ENCODE data around the gene SEMA3G. TPM values are rescaled to one million over a fixed set of nuclear protein-coding genes. Genes with fewer than 3 reads are reported as not detected.

Gene SEMA3G
- total RNA-seq, 6 experiments from 2014 or later, result 0.60 to 2.8 (median 0.80) TPM

DNA sequence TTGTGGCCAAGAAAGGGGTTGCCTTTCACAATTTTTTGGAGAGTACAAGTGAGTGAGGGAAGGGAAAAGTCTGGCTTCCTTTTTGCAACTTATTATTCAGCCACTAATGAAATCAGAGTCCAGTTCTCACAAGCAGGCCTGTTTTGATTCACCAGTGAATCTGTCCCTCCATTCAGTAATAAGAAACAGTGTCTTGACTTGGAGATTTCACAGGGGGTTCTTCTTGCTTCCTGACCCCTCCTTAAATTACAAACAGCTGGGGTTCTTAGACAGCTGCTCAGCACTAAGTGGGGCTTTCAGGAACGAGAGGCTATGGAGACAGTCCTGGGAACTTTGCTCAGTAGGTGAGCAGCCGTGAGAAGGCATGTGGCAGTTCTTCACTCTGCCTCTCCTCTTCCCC lies 24.5 kb downstream of the SEMA3G start:
- no peak for DNase-seq
- intact Hi-C loops (cut with DNase I), result no loop called here
- TF ChIP-seq POLR2A (IDR thresholded peaks at IDR 0.05), result no peak
- TF ChIP-seq, protein P1, sequence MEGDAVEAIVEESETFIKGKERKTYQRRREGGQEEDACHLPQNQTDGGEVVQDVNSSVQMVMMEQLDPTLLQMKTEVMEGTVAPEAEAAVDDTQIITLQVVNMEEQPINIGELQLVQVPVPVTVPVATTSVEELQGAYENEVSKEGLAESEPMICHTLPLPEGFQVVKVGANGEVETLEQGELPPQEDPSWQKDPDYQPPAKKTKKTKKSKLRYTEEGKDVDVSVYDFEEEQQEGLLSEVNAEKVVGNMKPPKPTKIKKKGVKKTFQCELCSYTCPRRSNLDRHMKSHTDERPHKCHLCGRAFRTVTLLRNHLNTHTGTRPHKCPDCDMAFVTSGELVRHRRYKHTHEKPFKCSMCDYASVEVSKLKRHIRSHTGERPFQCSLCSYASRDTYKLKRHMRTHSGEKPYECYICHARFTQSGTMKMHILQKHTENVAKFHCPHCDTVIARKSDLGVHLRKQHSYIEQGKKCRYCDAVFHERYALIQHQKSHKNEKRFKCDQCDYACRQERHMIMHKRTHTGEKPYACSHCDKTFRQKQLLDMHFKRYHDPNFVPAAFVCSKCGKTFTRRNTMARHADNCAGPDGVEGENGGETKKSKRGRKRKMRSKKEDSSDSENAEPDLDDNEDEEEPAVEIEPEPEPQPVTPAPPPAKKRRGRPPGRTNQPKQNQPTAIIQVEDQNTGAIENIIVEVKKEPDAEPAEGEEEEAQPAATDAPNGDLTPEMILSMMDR (IDR thresholded peaks at IDR 0.05), result no peak
- Histone ChIP-seq H3K9me3 (no peaks in the 10 kb centered on the region), H3K27ac (no peak overlapping the region), H3K36me3 (no peaks in the 10 kb centered on the region), H3K4me3 (no peak overlapping the region), H3K4me1 (no peaks in the 10 kb centered on the region), H3K27me3 (no peaks in the 10 kb centered on the region)
- no peak for ATAC-seq
- WGBS (ENCODE audit: insufficient coverage, low coverage, low lambda C conversion rate, missing lambda C conversion rate), result no CpG with 5 or more reads among the region's 2 CpGs

DNA sequence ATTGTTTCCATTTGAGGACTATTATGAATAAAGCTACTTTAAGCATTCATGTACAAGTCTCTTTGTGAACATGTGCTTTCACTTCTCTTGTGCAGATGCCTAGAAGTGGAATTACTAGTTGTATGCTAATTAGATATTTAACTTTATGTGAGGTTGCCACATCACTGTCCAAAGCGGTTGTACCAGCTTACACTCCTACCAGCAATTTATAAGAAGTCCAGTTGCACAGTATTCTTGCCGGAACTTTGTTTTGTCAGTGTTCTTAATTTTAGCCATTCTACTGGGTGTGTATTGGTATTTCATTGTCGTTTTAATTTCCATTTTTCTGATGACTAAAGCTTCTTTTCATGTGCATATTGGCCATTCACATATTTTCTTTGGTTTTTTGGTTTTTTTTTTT lies 29.1 kb downstream of the SEMA3G start:
- Histone ChIP-seq H3K27me3 (no peaks in the 10 kb centered on the region), H3K4me1 (peaks cover 0 to 16% (median 7%) of the 10 kb centered on the region in 4 donors), H3K4me3 (no peak overlapping the region), H3K9me3 (no peaks in the 10 kb centered on the region), H3K27ac (no peak overlapping the region), H3K36me3 (no peaks in the 10 kb centered on the region)
- DNase-seq, result no peak
- TF ChIP-seq, protein P1 (IDR thresholded peaks at IDR 0.05), result no peak
- no peak for TF ChIP-seq POLR2A (IDR thresholded peaks at IDR 0.05)
- ATAC-seq, result no peak
- intact Hi-C loops (cut with DNase I), result no loop called here
- WGBS (ENCODE audit: insufficient coverage, low coverage, low lambda C conversion rate, missing lambda C conversion rate), result 89% methylated on average over 3 of the region's 3 CpGs

DNA sequence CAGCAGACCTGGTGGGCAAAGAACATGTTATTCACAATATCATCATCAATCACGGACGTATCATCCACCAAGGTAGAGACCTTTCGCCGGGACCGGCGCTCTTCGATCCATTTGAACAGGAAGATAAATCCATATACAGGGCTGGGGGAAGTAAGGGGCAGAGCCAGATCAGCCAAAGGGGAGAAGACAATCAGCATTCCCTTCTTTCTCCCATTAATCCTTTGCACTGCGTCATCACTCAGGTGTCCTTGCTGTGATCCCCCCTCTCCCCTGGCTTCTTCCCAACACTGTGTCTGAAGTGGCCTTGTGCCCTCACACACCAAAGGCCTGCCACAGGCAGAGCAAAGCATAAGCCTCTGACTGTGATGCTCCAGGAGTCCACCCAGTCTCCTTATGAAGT lies 36.4 kb downstream of the SEMA3G start:
- ATAC-seq, result no peak
- H3K4me3 ChIP-seq, result no peak overlapping the region
- intact Hi-C loops (cut with DNase I), result no loop called here
- no peak overlapping the region for H3K27ac ChIP-seq
- H3K9me3 ChIP-seq, result no peaks in the 10 kb centered on the region
- 62% methylated on average over 2 of the region's 8 CpGs for WGBS (ENCODE audit: insufficient coverage, low coverage, low lambda C conversion rate, missing lambda C conversion rate)
- TF ChIP-seq, protein P1 (IDR thresholded peaks at IDR 0.05), result no peak
- no peak for TF ChIP-seq POLR2A (IDR thresholded peaks at IDR 0.05)
- DNase-seq, result peak in 1 of 3 donors; percentile 30
- peaks cover 0 to 27% (median 10%) of the 10 kb centered on the region in 4 donors for H3K4me1 ChIP-seq
- H3K36me3 ChIP-seq, result peaks cover 0 to 40% (median 14%) of the 10 kb centered on the region in 4 donors
- no peaks in the 10 kb centered on the region for H3K27me3 ChIP-seq

DNA sequence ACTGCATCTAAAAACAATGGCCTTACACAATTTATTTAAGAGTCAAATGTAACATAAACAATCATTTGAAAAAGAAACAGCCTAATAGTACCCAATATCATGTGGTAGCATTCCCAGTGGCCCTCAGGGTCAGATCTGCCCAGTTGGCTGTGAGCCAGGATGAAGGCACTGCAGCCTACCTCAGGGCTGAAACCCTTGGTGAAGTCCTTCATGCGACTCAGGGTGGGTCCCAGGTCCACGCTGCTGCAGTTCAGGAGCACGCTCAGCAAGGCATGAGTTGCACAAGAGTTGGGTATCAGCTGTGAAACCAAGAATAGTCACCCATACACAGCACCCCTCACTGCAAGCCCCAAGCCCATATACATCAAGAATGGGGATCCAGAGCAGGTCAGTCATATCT lies 37.1 kb downstream of the SEMA3G start:
- no CpG with 5 or more reads among the region's 3 CpGs for WGBS (ENCODE audit: insufficient coverage, low coverage, low lambda C conversion rate, missing lambda C conversion rate)
- no peak overlapping the region for H3K4me3 ChIP-seq
- no peaks in the 10 kb centered on the region for H3K27me3 ChIP-seq
- ATAC-seq (no peak), DNase-seq (peak in 1 of 3 donors; percentile 48)
- TF ChIP-seq, protein P1 (IDR thresholded peaks at IDR 0.05), result no peak
- TF ChIP-seq POLR2A (IDR thresholded peaks at IDR 0.05), result no peak
- no peak overlapping the region for H3K27ac ChIP-seq
- H3K4me1 ChIP-seq, result peaks cover 0 to 27% (median 10%) of the 10 kb centered on the region in 4 donors
- H3K9me3 ChIP-seq, result no peaks in the 10 kb centered on the region
- H3K36me3 ChIP-seq, result peaks cover 0 to 47% (median 19%) of the 10 kb centered on the region in 4 donors
- intact Hi-C loops (cut with DNase I), result no loop called here

Data from right lobe of liver (tissue), 6 donors.